Measurements from ENCODE around the gene SLC38A9. TPM values are rescaled to one million over a fixed set of nuclear protein-coding genes. Genes with fewer than 3 reads are reported as not detected.

The SLC38A9 gene
- total and polyA plus RNA-seq, 5 donors from 2014 or later = 16.3 to 21.1 (median 20.3) TPM

GRCh38 chr5:55672477-55672911 is 39.6 kb downstream of the SLC38A9 start:
- Mint-ChIP-seq H3K27me3 (no peaks in the 10 kb centered on the region), H3K36me3 (peaks cover 14% of the 10 kb centered on the region), H3K27ac (no peak overlapping the region), H3K9me3 (no peaks in the 10 kb centered on the region), H3K4me3 (no peak overlapping the region), H3K4me1 (peaks cover 0 to 15% (median 2%) of the 10 kb centered on the region in 4 donors)
- H3K4me3 ChIP-seq (ENCODE audit: low read depth, low read length) = no peak overlapping the region
- no peak for ATAC-seq (ENCODE audit: low read depth in 2 of 2)
- H3K27me3 ChIP-seq (ENCODE audit: control insufficient read depth, insufficient read depth, low read length) = no peaks in the 10 kb centered on the region
- H3K36me3 ChIP-seq (ENCODE audit: control insufficient read depth, insufficient read depth, low read length) = peaks cover 3% of the 10 kb centered on the region
- no peak for DNase-seq
- no peaks in the 10 kb centered on the region for H3K4me1 ChIP-seq (ENCODE audit: control insufficient read depth, insufficient read depth, low read length, poor library complexity, severe bottlenecking)
- no peak overlapping the region for H3K27ac ChIP-seq (ENCODE audit: insufficient read depth, low read length, poor library complexity, severe bottlenecking)
- H3K9me3 ChIP-seq (ENCODE audit: control insufficient read depth in 2 of 2, low read length in 2 of 2) = no peaks in the 10 kb centered on the region

GRCh38 chr5:55671975-55672374 is 40.1 kb downstream of the SLC38A9 start:
- no peak for ATAC-seq (ENCODE audit: low read depth in 2 of 2)
- H3K27ac ChIP-seq (ENCODE audit: insufficient read depth, low read length, poor library complexity, severe bottlenecking) = no peak overlapping the region
- Mint-ChIP-seq H3K4me1 (peaks cover 0 to 15% (median 2%) of the 10 kb centered on the region in 4 donors), H3K4me3 (no peak overlapping the region), H3K27ac (peak overlapping the region in 1 of 3 donors; percentile 26), H3K27me3 (no peaks in the 10 kb centered on the region), H3K9me3 (no peaks in the 10 kb centered on the region), H3K36me3 (peaks cover 18% of the 10 kb centered on the region)
- H3K27me3 ChIP-seq (ENCODE audit: control insufficient read depth, insufficient read depth, low read length) = no peaks in the 10 kb centered on the region
- DNase-seq = no peak
- H3K36me3 ChIP-seq (ENCODE audit: control insufficient read depth, insufficient read depth, low read length) = peaks cover 3% of the 10 kb centered on the region
- H3K9me3 ChIP-seq (ENCODE audit: control insufficient read depth in 2 of 2, low read length in 2 of 2) = no peaks in the 10 kb centered on the region
- H3K4me3 ChIP-seq (ENCODE audit: low read depth, low read length) = no peak overlapping the region
- H3K4me1 ChIP-seq (ENCODE audit: control insufficient read depth, insufficient read depth, low read length, poor library complexity, severe bottlenecking) = no peaks in the 10 kb centered on the region

GRCh38 chr5:55668356-55668755 is 43.8 kb downstream of the SLC38A9 start:
- Mint-ChIP-seq H3K27ac (peak overlapping the region in 1 of 3 donors; percentile 56), H3K27me3 (no peaks in the 10 kb centered on the region), H3K4me1 (no peaks in the 10 kb centered on the region), H3K36me3 (peaks cover 25% of the 10 kb centered on the region), H3K4me3 (no peak overlapping the region), H3K9me3 (no peaks in the 10 kb centered on the region)
- Histone ChIP-seq H3K27ac (ENCODE audit: insufficient read depth, low read length, poor library complexity, severe bottlenecking) (no peak overlapping the region), H3K9me3 (ENCODE audit: control insufficient read depth in 2 of 2, low read length in 2 of 2) (no peaks in the 10 kb centered on the region), H3K27me3 (ENCODE audit: control insufficient read depth, insufficient read depth, low read length) (no peaks in the 10 kb centered on the region), H3K4me3 (ENCODE audit: low read depth, low read length) (no peak overlapping the region), H3K4me1 (ENCODE audit: control insufficient read depth, insufficient read depth, low read length, poor library complexity, severe bottlenecking) (no peaks in the 10 kb centered on the region), H3K36me3 (ENCODE audit: control insufficient read depth, insufficient read depth, low read length) (peaks cover 7% of the 10 kb centered on the region)
- DNase-seq (no peak), ATAC-seq (ENCODE audit: low read depth in 2 of 2) (no peak)

GRCh38 chr5:55667938-55668337 is 44.2 kb downstream of the SLC38A9 start:
- no peaks in the 10 kb centered on the region for H3K9me3 Mint-ChIP-seq
- H3K27ac Mint-ChIP-seq = no peak overlapping the region
- H3K4me1 Mint-ChIP-seq = no peaks in the 10 kb centered on the region
- ATAC-seq (ENCODE audit: low read depth in 2 of 2) (no peak), DNase-seq (no peak)
- no peaks in the 10 kb centered on the region for H3K9me3 ChIP-seq (ENCODE audit: control insufficient read depth in 2 of 2, low read length in 2 of 2)
- no peaks in the 10 kb centered on the region for H3K27me3 Mint-ChIP-seq
- no peaks in the 10 kb centered on the region for H3K4me1 ChIP-seq (ENCODE audit: control insufficient read depth, insufficient read depth, low read length, poor library complexity, severe bottlenecking)
- H3K4me3 Mint-ChIP-seq = no peak overlapping the region
- H3K27ac ChIP-seq (ENCODE audit: insufficient read depth, low read length, poor library complexity, severe bottlenecking) = no peak overlapping the region
- H3K36me3 ChIP-seq (ENCODE audit: control insufficient read depth, insufficient read depth, low read length) = peaks cover 7% of the 10 kb centered on the region
- no peak overlapping the region for H3K4me3 ChIP-seq (ENCODE audit: low read depth, low read length)
- H3K27me3 ChIP-seq (ENCODE audit: control insufficient read depth, insufficient read depth, low read length) = no peaks in the 10 kb centered on the region
- H3K36me3 Mint-ChIP-seq = peaks cover 25% of the 10 kb centered on the region

- no peak overlapping the region for H3K4me3 ChIP-seq (ENCODE audit: low read depth, low read length)
- H3K27ac ChIP-seq (ENCODE audit: insufficient read depth, low read length, poor library complexity, severe bottlenecking) = no peak overlapping the region
- DNase-seq (no peak), ATAC-seq (ENCODE audit: low read depth in 2 of 2) (no peak)
- Mint-ChIP-seq H3K27me3 (no peaks in the 10 kb centered on the region), H3K27ac (no peak overlapping the region), H3K9me3 (no peaks in the 10 kb centered on the region), H3K36me3 (peaks cover 30% of the 10 kb centered on the region), H3K4me3 (no peak overlapping the region), H3K4me1 (peaks cover 0 to 7% (median 1%) of the 10 kb centered on the region in 4 donors)
- H3K9me3 ChIP-seq (ENCODE audit: control insufficient read depth in 2 of 2, low read length in 2 of 2) = no peaks in the 10 kb centered on the region
- H3K27me3 ChIP-seq (ENCODE audit: control insufficient read depth, insufficient read depth, low read length) = no peaks in the 10 kb centered on the region
- no peaks in the 10 kb centered on the region for H3K4me1 ChIP-seq (ENCODE audit: control insufficient read depth, insufficient read depth, low read length, poor library complexity, severe bottlenecking)
- H3K36me3 ChIP-seq (ENCODE audit: control insufficient read depth, insufficient read depth, low read length) = peaks cover 11% of the 10 kb centered on the region
Measured at GRCh38 chr5:55665065-55665464, 47.1 kb downstream of the SLC38A9 start.

- ATAC-seq (ENCODE audit: low read depth in 2 of 2) (no peak), DNase-seq (no peak)
- Mint-ChIP-seq H3K9me3 (no peaks in the 10 kb centered on the region), H3K36me3 (peaks cover 28% of the 10 kb centered on the region), H3K4me3 (no peak overlapping the region), H3K4me1 (peaks cover 0 to 9% (median 1%) of the 10 kb centered on the region in 4 donors), H3K27me3 (no peaks in the 10 kb centered on the region), H3K27ac (no peak overlapping the region)
- Histone ChIP-seq H3K9me3 (ENCODE audit: control insufficient read depth in 2 of 2, low read length in 2 of 2) (no peaks in the 10 kb centered on the region), H3K4me3 (ENCODE audit: low read depth, low read length) (no peak overlapping the region), H3K27me3 (ENCODE audit: control insufficient read depth, insufficient read depth, low read length) (no peaks in the 10 kb centered on the region), H3K27ac (ENCODE audit: insufficient read depth, low read length, poor library complexity, severe bottlenecking) (no peak overlapping the region), H3K36me3 (ENCODE audit: control insufficient read depth, insufficient read depth, low read length) (peaks cover 11% of the 10 kb centered on the region), H3K4me1 (ENCODE audit: control insufficient read depth, insufficient read depth, low read length, poor library complexity, severe bottlenecking) (no peaks in the 10 kb centered on the region)
Measured at GRCh38 chr5:55657443-55657842, 54.7 kb downstream of the SLC38A9 start.

GRCh38 chr5:55650386-55650785 is 61.7 kb downstream of the SLC38A9 start:
- ATAC-seq (ENCODE audit: low read depth in 2 of 2) (peak; percentile 60 to 62), DNase-seq (peak in 2 of 3 donors; percentile 36 to 80)
- Mint-ChIP-seq H3K36me3 (peaks cover 46% of the 10 kb centered on the region), H3K4me1 (peaks cover 4 to 25% (median 16%) of the 10 kb centered on the region in 4 donors), H3K27me3 (no peaks in the 10 kb centered on the region), H3K9me3 (no peaks in the 10 kb centered on the region), H3K4me3 (peak overlapping the region in 2 of 4 donors; percentile 54 to 58), H3K27ac (peak overlapping the region; percentile 33 to 40 (median 38))
- Histone ChIP-seq H3K36me3 (ENCODE audit: control insufficient read depth, insufficient read depth, low read length) (peaks cover 11% of the 10 kb centered on the region), H3K4me3 (ENCODE audit: low read depth, low read length) (peak overlapping the region; percentile 42), H3K27ac (ENCODE audit: insufficient read depth, low read length, poor library complexity, severe bottlenecking) (no peak overlapping the region), H3K4me1 (ENCODE audit: control insufficient read depth, insufficient read depth, low read length, poor library complexity, severe bottlenecking) (peaks cover 9% of the 10 kb centered on the region), H3K27me3 (ENCODE audit: control insufficient read depth, insufficient read depth, low read length) (no peaks in the 10 kb centered on the region), H3K9me3 (ENCODE audit: control insufficient read depth in 2 of 2, low read length in 2 of 2) (no peaks in the 10 kb centered on the region)

GRCh38 chr5:55649963-55650362 is 62.2 kb downstream of the SLC38A9 start:
- DNase-seq (no peak), ATAC-seq (ENCODE audit: low read depth in 2 of 2) (no peak)
- peaks cover 13% of the 10 kb centered on the region for H3K36me3 ChIP-seq (ENCODE audit: control insufficient read depth, insufficient read depth, low read length)
- peaks cover 49% of the 10 kb centered on the region for H3K36me3 Mint-ChIP-seq
- peaks cover 4 to 25% (median 16%) of the 10 kb centered on the region in 4 donors for H3K4me1 Mint-ChIP-seq
- peaks cover 9% of the 10 kb centered on the region for H3K4me1 ChIP-seq (ENCODE audit: control insufficient read depth, insufficient read depth, low read length, poor library complexity, severe bottlenecking)
- peak overlapping the region; percentile 42 for H3K4me3 ChIP-seq (ENCODE audit: low read depth, low read length)
- peak overlapping the region in 3 of 4 donors; percentile 6 to 58 (median 54) for H3K4me3 Mint-ChIP-seq
- H3K27me3 ChIP-seq (ENCODE audit: control insufficient read depth, insufficient read depth, low read length) = no peaks in the 10 kb centered on the region
- H3K27ac ChIP-seq (ENCODE audit: insufficient read depth, low read length, poor library complexity, severe bottlenecking) = no peak overlapping the region
- H3K9me3 ChIP-seq (ENCODE audit: control insufficient read depth in 2 of 2, low read length in 2 of 2) = no peaks in the 10 kb centered on the region
- H3K27ac Mint-ChIP-seq = peak overlapping the region; percentile 33 to 40 (median 38)
- no peaks in the 10 kb centered on the region for H3K9me3 Mint-ChIP-seq
- no peaks in the 10 kb centered on the region for H3K27me3 Mint-ChIP-seq

All from CD4-positive, CD25-positive, alpha-beta regulatory T cell (primary cell).